GM19023 (cell line): ENCODE results near the gene KLC4.

Source experiments
- ATAC-seq: cut with Tn5 transposase; IDR thresholded peaks from one replicate; pipeline ENCODE4 v1.9.1; 2021; ENCODE audit warnings: mild to moderate bottlenecking, moderate library complexity; ENCODE audit not compliant: unreplicated experiment

Gene KLC4

GRCh38 chr6:43120944-43121913, 61.8 kb downstream of the KLC4 start:
- no peak for ATAC-seq

DNA sequence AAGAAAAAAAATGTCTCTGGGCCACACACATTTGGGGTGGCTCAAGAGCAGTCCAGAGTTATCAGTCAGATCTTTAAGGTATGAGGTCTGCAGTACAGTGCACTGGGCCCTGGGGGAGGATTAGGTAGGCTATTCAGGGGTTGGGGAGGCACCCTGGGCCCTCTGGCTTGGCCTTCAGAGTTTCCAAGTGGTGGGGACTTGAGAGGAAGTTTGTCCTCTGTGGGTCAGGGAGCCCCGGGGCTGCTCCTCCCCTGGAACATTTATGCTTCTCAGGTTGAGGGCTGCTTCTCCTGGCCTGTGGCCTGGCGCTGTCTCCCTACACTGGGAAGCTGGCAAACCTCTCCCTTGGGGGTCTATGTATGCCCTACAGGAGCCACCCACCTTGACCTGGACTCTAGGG, 62.7 kb downstream of the KLC4 start:
- no peak for ATAC-seq

- no peak for ATAC-seq
These were observed 64.3 kb downstream of the KLC4 start for GRCh38 chr6:43123461-43124314.

DNA sequence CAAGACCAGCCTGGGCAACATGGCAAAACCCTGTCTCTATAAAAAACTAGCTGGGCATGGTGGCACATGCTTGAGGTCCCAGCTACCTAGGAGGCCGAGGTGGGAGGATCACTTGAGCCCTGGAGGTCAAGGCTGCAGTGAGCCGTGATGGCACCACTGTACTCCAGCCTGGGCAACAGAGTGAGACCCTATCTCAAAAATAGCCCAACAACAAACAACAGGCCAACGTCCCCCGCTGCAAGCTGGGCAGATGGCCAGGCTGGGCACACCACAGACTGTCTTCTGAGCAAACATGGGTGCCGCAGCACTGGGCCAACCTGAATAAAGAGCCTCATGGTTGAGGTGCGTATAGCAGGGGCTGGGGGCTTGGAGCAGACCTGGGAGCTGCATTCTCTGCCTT, 65.0 kb downstream of the KLC4 start:
- ATAC-seq: no peak
